Endodermal cell (in vitro differentiated cells): ENCODE measurements around the gene GSTA1. TPM values are rescaled to one million over a fixed set of nuclear protein-coding genes. Genes with fewer than 3 reads are reported as not detected.
"Not testable (repeated sequence)": the region's sequence is repeated elsewhere in the genome, so short reads cannot be mapped to it uniquely, and the experiment has no call there.

Experiments used
- DNase-seq: peaks from one replicate; pipeline ENCODE4 v3.0.0-alpha.2; 2017
- H3K27ac ChIP-seq: 2 replicates; pipeline ENCODE4 v1.5.1; 2013; ENCODE audit warnings: mild to moderate bottlenecking, low read depth, low read length, moderate library complexity
- H3K27me3 ChIP-seq: 2 replicates; pipeline ENCODE4 v1.6.1; 2013; ENCODE audit warnings: mild to moderate bottlenecking, low read length, moderate library complexity; ENCODE audit not compliant: insufficient read depth, control insufficient read depth, poor library complexity, severe bottlenecking
- H3K36me3 ChIP-seq: 2 replicates; pipeline ENCODE4 v1.7.0; 2013; ENCODE audit warnings: mild to moderate bottlenecking, low read length, moderate library complexity; ENCODE audit not compliant: control insufficient read depth, insufficient read depth
- H3K4me1 ChIP-seq: one replicate; pipeline ENCODE4 v1.7.0; 2013; ENCODE audit warnings: low read length; ENCODE audit not compliant: control insufficient read depth, insufficient read depth
- H3K4me3 ChIP-seq: 2 replicates; pipeline ENCODE4 v1.5.1; 2013; ENCODE audit warnings: mild to moderate bottlenecking, low read length, moderate library complexity
- H3K9ac ChIP-seq: 2 replicates; pipeline ENCODE4 v1.6.1; 2013; ENCODE audit warnings: mild to moderate bottlenecking, low read length, moderate library complexity; ENCODE audit not compliant: poor library complexity, severe bottlenecking; ENCODE audit errors: extremely low read depth
- H3K9me3 ChIP-seq: 2 replicates; pipeline ENCODE4 v1.6.1; 2013; ENCODE audit warnings: mild to moderate bottlenecking, low read length, moderate library complexity; ENCODE audit not compliant: control insufficient read depth
- H3K27ac Mint-ChIP-seq: 2 replicates; pipeline ENCODE4 v1.8.0; 2020; ENCODE audit warnings: mixed read lengths
- H3K27me3 Mint-ChIP-seq: 2 replicates; pipeline ENCODE4 v1.8.0; 2021; ENCODE audit warnings: mild to moderate bottlenecking, mixed read lengths; ENCODE audit not compliant: insufficient read depth
- H3K36me3 Mint-ChIP-seq: 2 replicates; pipeline ENCODE4 v1.8.0; 2020; ENCODE audit warnings: low read depth, mixed read lengths
- H3K4me1 Mint-ChIP-seq: 2 replicates; pipeline ENCODE4 v1.8.0; 2020; ENCODE audit warnings: mixed read lengths
- H3K4me3 Mint-ChIP-seq: 2 replicates; pipeline ENCODE4 v1.8.0; 2020; ENCODE audit warnings: mild to moderate bottlenecking, moderate library complexity, mixed read lengths
- H3K9me3 Mint-ChIP-seq: 2 replicates; pipeline ENCODE4 v1.8.0; 2020; ENCODE audit warnings: mild to moderate bottlenecking, mixed read lengths
- WGBS, 2 experiments: methylation state at CpG; one replicate each; pipeline versions ENCODE4 v1.1.5 to v1.1.7; 2013; ENCODE audit warnings: missing lambda C conversion rate in 2 of 2, mixed read lengths in 1 of 2; ENCODE audit not compliant: insufficient coverage in 1 of 2, insufficient read length in 1 of 2; 5-methylcytosine and 5-hydroxymethylcytosine counted together
- total RNA-seq, 2 donors: library from RNA; stranded (reverse); fragmentation: NEBNext Ultra II Directional in 1 of 2; extraction: Animal tissue kit (Norgen Biotek cat#: 25700) in 1 of 2; gene quantifications; 2 replicates in 1 of 2; 3 replicates in 1 of 2; pipeline ENCODE4 v1.2.1, GENCODE V29; 2021
- TF ChIP-seq, protein P1 (sequence below): fragments of 200-600 bp; sonication (generic); conservative IDR thresholded peaks from 2 replicates; pipeline ENCODE4 v1.5.0; 2021; ENCODE audit warnings: antibody characterized with exemption, mild to moderate bottlenecking

GSTA1 gene
- total RNA-seq, 2 donors from 2014 or later = 2.4 TPM; not detected in 1

GRCh38 chr6:52754443-52754842, 49.2 kb downstream of the GSTA1 start:
- Histone ChIP-seq H3K27ac (no peak overlapping the region), H3K36me3 (no peaks in the 10 kb centered on the region), H3K27me3 (no peaks in the 10 kb centered on the region), H3K9me3 (peaks cover 7% of the 10 kb centered on the region), H3K4me3 (no peak overlapping the region), H3K4me1 (no peaks in the 10 kb centered on the region), H3K9ac (no peak overlapping the region)
- WGBS, 2 experiments = 88 to 93% methylated on average over 1 to 3 of the region's 3 CpGs
- no peaks in the 10 kb centered on the region for H3K27me3 Mint-ChIP-seq
- H3K27ac Mint-ChIP-seq = no peak overlapping the region
- peaks cover 15% of the 10 kb centered on the region for H3K9me3 Mint-ChIP-seq
- DNase-seq = no peak
- peaks cover 5% of the 10 kb centered on the region for H3K4me1 Mint-ChIP-seq
- H3K4me3 Mint-ChIP-seq = no peak overlapping the region
- TF ChIP-seq, protein P1, sequence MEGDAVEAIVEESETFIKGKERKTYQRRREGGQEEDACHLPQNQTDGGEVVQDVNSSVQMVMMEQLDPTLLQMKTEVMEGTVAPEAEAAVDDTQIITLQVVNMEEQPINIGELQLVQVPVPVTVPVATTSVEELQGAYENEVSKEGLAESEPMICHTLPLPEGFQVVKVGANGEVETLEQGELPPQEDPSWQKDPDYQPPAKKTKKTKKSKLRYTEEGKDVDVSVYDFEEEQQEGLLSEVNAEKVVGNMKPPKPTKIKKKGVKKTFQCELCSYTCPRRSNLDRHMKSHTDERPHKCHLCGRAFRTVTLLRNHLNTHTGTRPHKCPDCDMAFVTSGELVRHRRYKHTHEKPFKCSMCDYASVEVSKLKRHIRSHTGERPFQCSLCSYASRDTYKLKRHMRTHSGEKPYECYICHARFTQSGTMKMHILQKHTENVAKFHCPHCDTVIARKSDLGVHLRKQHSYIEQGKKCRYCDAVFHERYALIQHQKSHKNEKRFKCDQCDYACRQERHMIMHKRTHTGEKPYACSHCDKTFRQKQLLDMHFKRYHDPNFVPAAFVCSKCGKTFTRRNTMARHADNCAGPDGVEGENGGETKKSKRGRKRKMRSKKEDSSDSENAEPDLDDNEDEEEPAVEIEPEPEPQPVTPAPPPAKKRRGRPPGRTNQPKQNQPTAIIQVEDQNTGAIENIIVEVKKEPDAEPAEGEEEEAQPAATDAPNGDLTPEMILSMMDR = no peak
- H3K36me3 Mint-ChIP-seq = peaks cover 3% of the 10 kb centered on the region

GRCh38 chr6:52753137-52753536, 50.5 kb downstream of the GSTA1 start:
- H3K9ac ChIP-seq = not testable (repeated sequence)
- WGBS, 2 experiments = 94 to 100% methylated on average over 2 of the region's 2 CpGs

DNA sequence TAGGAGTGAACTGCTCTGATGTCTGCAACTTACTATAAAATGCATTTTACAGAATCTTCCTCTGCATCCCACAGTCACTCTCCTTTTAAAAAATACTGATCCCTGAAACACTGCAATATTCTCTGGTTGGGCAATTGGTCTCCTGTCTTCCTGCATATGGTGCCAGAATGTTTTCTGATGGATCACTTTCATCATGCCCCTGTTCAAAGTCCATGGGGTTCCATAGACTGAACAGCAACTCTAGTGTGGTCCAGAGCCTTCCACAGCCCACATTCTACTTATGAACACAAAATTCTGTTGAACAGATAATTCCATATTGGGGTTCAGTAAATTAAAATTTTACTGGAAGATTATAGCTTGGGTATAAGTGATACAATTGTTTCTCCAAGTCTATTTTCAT, 51.3 kb downstream of the GSTA1 start:
- no peaks in the 10 kb centered on the region for H3K4me1 ChIP-seq
- Mint-ChIP-seq H3K36me3 (peaks cover 3% of the 10 kb centered on the region), H3K4me1 (peaks cover 8% of the 10 kb centered on the region), H3K9me3 (peaks cover 10% of the 10 kb centered on the region), H3K27me3 (no peaks in the 10 kb centered on the region), H3K27ac (no peak overlapping the region), H3K4me3 (no peak overlapping the region)
- TF ChIP-seq, protein P1 = no peak
- no peak overlapping the region for H3K27ac ChIP-seq
- H3K27me3 ChIP-seq = no peaks in the 10 kb centered on the region
- no peak overlapping the region for H3K9ac ChIP-seq
- H3K4me3 ChIP-seq = no peak overlapping the region
- H3K9me3 ChIP-seq = no peaks in the 10 kb centered on the region
- H3K36me3 ChIP-seq = no peaks in the 10 kb centered on the region
- no peak for DNase-seq

More at GRCh38 chr6:52753137-52753536, 50.5 kb downstream of the GSTA1 start:
- H3K9me3 Mint-ChIP-seq = peaks cover 10% of the 10 kb centered on the region
- H3K9me3 ChIP-seq, DNase-seq, H3K27me3 Mint-ChIP-seq, H3K27me3 ChIP-seq, H3K27ac ChIP-seq, H3K27ac Mint-ChIP-seq, H3K36me3 ChIP-seq, H3K4me3 ChIP-seq, H3K4me1 ChIP-seq, H3K4me1 Mint-ChIP-seq, H3K36me3 Mint-ChIP-seq, H3K4me3 Mint-ChIP-seq: not testable (repeated sequence)

DNA sequence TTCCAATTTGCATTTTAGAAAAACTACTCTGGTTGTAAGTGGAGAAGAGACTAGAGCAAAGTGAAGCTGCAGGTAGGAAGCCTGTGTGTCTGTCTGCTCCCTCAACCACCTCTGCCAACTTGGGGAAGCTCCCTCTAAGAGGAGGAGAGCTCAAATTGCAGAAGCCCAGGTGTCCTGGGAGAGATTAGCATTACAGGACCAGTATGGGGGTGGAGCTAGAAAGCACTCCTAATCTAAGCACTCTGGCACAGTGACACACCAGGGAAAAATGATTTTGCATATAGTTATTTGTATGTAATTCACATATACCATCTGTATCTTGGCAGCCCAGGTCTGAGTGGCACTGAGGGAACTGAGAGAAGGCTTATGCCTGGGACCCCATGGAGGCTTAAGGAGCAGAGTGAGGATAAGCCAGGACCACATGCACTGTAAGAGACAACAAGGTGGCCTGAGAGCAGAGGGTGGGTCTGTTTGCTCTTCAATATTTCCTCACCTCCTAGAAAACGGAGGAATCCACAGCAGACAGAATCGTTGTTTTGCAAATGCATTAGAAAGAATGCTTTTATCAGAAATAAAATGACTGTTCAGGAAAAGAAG, 54.0 kb downstream of the GSTA1 start:
- no peak overlapping the region for H3K9ac ChIP-seq
- TF ChIP-seq, protein P1 = no peak
- Mint-ChIP-seq H3K27me3 (no peaks in the 10 kb centered on the region), H3K4me1 (peaks cover 8% of the 10 kb centered on the region), H3K27ac (peak overlapping the region; percentile 67), H3K4me3 (no peak overlapping the region), H3K9me3 (peaks cover 10% of the 10 kb centered on the region), H3K36me3 (peaks cover 3% of the 10 kb centered on the region)
- H3K36me3 ChIP-seq = no peaks in the 10 kb centered on the region
- H3K9me3 ChIP-seq = no peaks in the 10 kb centered on the region
- no peak overlapping the region for H3K4me3 ChIP-seq
- WGBS, 2 experiments = 33 to 87% methylated on average over 1 to 2 of the region's 2 CpGs
- H3K27ac ChIP-seq = no peak overlapping the region
- DNase-seq = no peak
- H3K27me3 ChIP-seq = no peaks in the 10 kb centered on the region
- H3K4me1 ChIP-seq = no peaks in the 10 kb centered on the region

DNA sequence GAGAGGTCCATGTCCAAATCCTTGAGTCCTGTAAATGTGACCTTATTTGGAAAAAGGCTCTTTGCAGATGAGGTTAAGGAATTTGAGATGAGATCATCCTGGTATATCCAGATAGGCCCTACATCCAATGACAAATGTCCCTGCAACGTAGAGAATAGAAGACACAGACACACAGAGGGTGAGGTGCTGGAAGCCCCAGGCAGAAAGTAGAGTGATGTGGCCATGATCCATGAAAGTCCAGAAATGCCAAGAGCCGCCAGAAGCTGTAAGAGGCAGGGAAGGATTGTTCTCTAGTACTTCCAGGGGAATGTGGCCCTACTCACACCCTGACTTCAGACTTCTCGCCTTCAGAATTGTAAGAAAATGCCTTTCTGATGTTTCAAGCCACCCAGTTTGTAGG, 56.3 kb downstream of the GSTA1 start:
- not testable (repeated sequence) for H3K4me1 ChIP-seq, H3K36me3 ChIP-seq, DNase-seq, H3K9ac ChIP-seq, H3K4me3 ChIP-seq, H3K27me3 Mint-ChIP-seq, H3K9me3 ChIP-seq, H3K36me3 Mint-ChIP-seq, H3K27ac ChIP-seq, H3K4me3 Mint-ChIP-seq, H3K4me1 Mint-ChIP-seq, H3K27ac Mint-ChIP-seq, H3K27me3 ChIP-seq
- peaks cover 10% of the 10 kb centered on the region for H3K9me3 Mint-ChIP-seq
- 43 to 89% methylated on average over 1 to 3 of the region's 3 CpGs for WGBS, 2 experiments
